HCT116 (cell line): ENCODE measurements around the gene TTLL5. TPM values are rescaled to one million over a fixed set of nuclear protein-coding genes. Genes with fewer than 3 reads are reported as not detected.

Experiments
- ATAC-seq: fragments of 200-7000 bp; cut with Tn5 transposase; 2 replicates; pipeline ENCODE4 v1.9.1; 2020; ENCODE audit warnings: mild to moderate bottlenecking, moderate library complexity
- BruUV-seq: library from RNA; stranded (reverse); fragments of 400-500 nt; replicated peaks from 2 replicates; lab custom pipeline; 2021; lab: Mats Ljungman, UMichigan
- CTCF ChIA-PET: fragments of 300-600 bp; sonication (Branson Sonifier 250); formaldehyde crosslinking; loops from one replicate; lab custom pipeline; 2021; ENCODE audit warnings: antibody characterized with exemption; lab: Charles Lee
- POLR2A ChIA-PET: fragments of 300-600, 350-600 bp; sonication (Branson Sonifier 250); formaldehyde crosslinking; loops from one replicate; lab custom pipeline; 2021; ENCODE audit warnings: antibody characterized with exemption; lab: Charles Lee
- RAD21 ChIA-PET, 2 experiments: fragments of 300-600 bp; sonication (Branson Sonifier 250); formaldehyde crosslinking; loops; one replicate each; lab custom pipeline; 2023; ENCODE audit warnings: low total read pairs in 2 of 2; ENCODE audit not compliant: uncharacterized antibody in 2 of 2, unreplicated experiment in 2 of 2, low non-redundant PET in 1 of 2; lab: Charles Lee
- DNase-seq: peaks from one replicate; pipeline ENCODE4 v3.0.0-alpha.2; 2010; ENCODE audit warnings: low read depth, low spot score
- H2AFZ ChIP-seq: fragments of 200-600 bp; shearing (Covaris generic), sonication (generic); 2 replicates; pipeline ENCODE4 v1.6.1; 2017; ENCODE audit warnings: low read depth, mixed run types, mixed read lengths, antibody characterized with exemption, low read length; ENCODE audit not compliant: poor library complexity, severe bottlenecking
- H3K27ac ChIP-seq: 2 replicates; pipeline ENCODE4 v1.5.1; 2012; ENCODE audit warnings: low read depth, low read length
- H3K27me3 ChIP-seq: fragments of 200-600 bp; sonication (generic); 2 replicates; pipeline ENCODE4 v1.6.1; 2016; ENCODE audit warnings: mixed run types, low read length, mixed read lengths; ENCODE audit not compliant: insufficient read depth
- H3K36me3 ChIP-seq, 2 experiments: fragments of 200-500 bp in 1 of 2; fragments of 200-600 bp in 1 of 2; sonication (Bioruptor generic) in 1 of 2; sonication (generic) in 1 of 2; 2 replicates each; pipeline versions ENCODE4 v1.5.1 to v1.6.1; 2014 to 2016; ENCODE audit warnings: low read length in 2 of 2, inconsistent platforms in 1 of 2, mixed read lengths in 1 of 2, mixed run types in 1 of 2; ENCODE audit not compliant: insufficient read depth in 2 of 2, control insufficient read depth in 1 of 2
- H3K4me1 ChIP-seq, 2 experiments: fragments of 200-600 bp in 1 of 2; sonication (generic) in 1 of 2; 2 replicates each; pipeline versions ENCODE4 v1.5.1 to v1.6.1; 2012 to 2017; ENCODE audit warnings: low read length in 2 of 2, inconsistent platforms in 1 of 2, mild to moderate bottlenecking in 1 of 2, mixed read lengths in 1 of 2, mixed run types in 1 of 2, moderate library complexity in 1 of 2; ENCODE audit not compliant: insufficient read depth in 2 of 2, control insufficient read depth in 1 of 2
- H3K4me2 ChIP-seq: fragments of 200-600 bp; sonication (generic); 2 replicates; pipeline ENCODE4 v1.6.1; 2017; ENCODE audit warnings: mixed run types, low read length, mixed read lengths
- H3K4me3 ChIP-seq, 2 experiments: fragments of 200-600 bp in 1 of 2; sonication (generic) in 1 of 2; replicated peaks in 1 of 2; 2 replicates each; pipeline ENCODE4 v1.5.1; 2011 to 2016; ENCODE audit warnings: low read length in 2 of 2, control low read depth in 1 of 2, low read depth in 1 of 2, mild to moderate bottlenecking in 1 of 2, mixed read lengths in 1 of 2, mixed run types in 1 of 2
- H3K79me2 ChIP-seq: fragments of 200-600 bp; sonication (generic); 2 replicates; pipeline ENCODE4 v1.6.1; 2017; ENCODE audit warnings: mild to moderate bottlenecking, mixed run types, low read length, moderate library complexity, mixed read lengths; ENCODE audit not compliant: insufficient read depth
- H3K9ac ChIP-seq: fragments of 200-600 bp; sonication (generic); 2 replicates; pipeline ENCODE4 v1.6.1; 2016; ENCODE audit warnings: low read length, mixed read lengths
- H3K9me2 ChIP-seq: fragments of 200-600 bp; sonication (generic), shearing (Covaris generic); 2 replicates; pipeline ENCODE4 v1.6.1; 2017; ENCODE audit warnings: mixed run types, mild to moderate bottlenecking, moderate library complexity; ENCODE audit not compliant: insufficient read depth
- H3K9me3 ChIP-seq, 2 experiments: fragments of 200-500 bp in 1 of 2; fragments of 200-600 bp in 1 of 2; sonication (Bioruptor generic) in 1 of 2; sonication (generic) in 1 of 2; 2 replicates each; pipeline ENCODE4 v1.6.1; 2014 to 2017; ENCODE audit warnings: low read length in 2 of 2, mixed read lengths in 2 of 2, inconsistent platforms in 1 of 2, low read depth in 1 of 2, mild to moderate bottlenecking in 1 of 2, mixed run types in 1 of 2, moderate library complexity in 1 of 2; ENCODE audit not compliant: control insufficient read depth in 1 of 2, insufficient read depth in 1 of 2
- H4K20me1 ChIP-seq: fragments of 200-600 bp; sonication (generic), shearing (Covaris generic); 2 replicates; pipeline ENCODE4 v1.6.1; 2017; ENCODE audit warnings: mixed run types, mild to moderate bottlenecking, moderate library complexity; ENCODE audit not compliant: insufficient read depth
- ATF3 ChIP-seq: IDR thresholded peaks from 2 replicates; pipeline ENCODE4 v1.6.1; 2012
- CBX3 ChIP-seq: IDR thresholded peaks from 2 replicates; pipeline ENCODE4 v1.6.1; 2012; ENCODE audit warnings: low read depth
- EGR1 ChIP-seq: IDR thresholded peaks from 2 replicates; pipeline ENCODE4 v1.6.1; 2012; ENCODE audit warnings: low read depth
- ELF1 ChIP-seq: IDR thresholded peaks from 2 replicates; pipeline ENCODE4 v1.6.1; 2012; ENCODE audit warnings: low read depth, borderline replicate concordance
- EZH2 ChIP-seq: fragments of 200-600 bp; sonication (generic); IDR thresholded peaks from 2 replicates; pipeline ENCODE4 v1.6.1; 2017; ENCODE audit warnings: antibody characterized with exemption, mixed run types
- FOSL1 ChIP-seq: IDR thresholded peaks from 2 replicates; pipeline ENCODE4 v1.6.1; 2012; ENCODE audit warnings: low read depth
- JUND ChIP-seq: IDR thresholded peaks from 2 replicates; pipeline ENCODE4 v1.6.1; 2012
- MAX ChIP-seq: IDR thresholded peaks from 2 replicates; pipeline ENCODE4 v1.6.1; 2012
- POLR2AphosphoS5 ChIP-seq: IDR thresholded peaks from 2 replicates; pipeline ENCODE4 v1.6.1; 2011; ENCODE audit warnings: mild to moderate bottlenecking, low read depth, low read length, moderate library complexity
- RAD21 ChIP-seq: IDR thresholded peaks from 2 replicates; pipeline ENCODE4 v1.6.1; 2012; ENCODE audit warnings: low read depth, mild to moderate bottlenecking
- REST ChIP-seq: IDR thresholded peaks from 2 replicates; pipeline ENCODE4 v1.6.1; 2012; ENCODE audit warnings: low read depth
- SIN3A ChIP-seq: IDR thresholded peaks from 2 replicates; pipeline ENCODE4 v1.6.1; 2012; ENCODE audit warnings: low read depth
- SP1 ChIP-seq: IDR thresholded peaks from 2 replicates; pipeline ENCODE4 v1.6.1; 2012; ENCODE audit warnings: low read depth
- ZFX ChIP-seq: fragments of 450-650 bp; IDR thresholded peaks from 2 replicates; pipeline ENCODE4 v1.6.1; 2017
- intact Hi-C: fragments of 100-400 bp; cut with micrococcal nuclease; formaldehyde crosslinking; loops from 2 replicates; pipeline ENCODE4 v1.10.0; 2022
- total RNA-seq: library from RNA; stranded (reverse); gene quantifications from one replicate; pipeline ENCODE4 v1.2.1, GENCODE V29; 2021; ENCODE audit not compliant: unreplicated experiment

TTLL5 gene
- total RNA-seq, 1 experiment from 2014 or later = 26.2 TPM

- TF ChIP-seq RAD21 = no peak
- no peak for TF ChIP-seq EZH2
- TF ChIP-seq SP1 = no peak
- TF ChIP-seq ATF3 = no peak
- no peak for TF ChIP-seq ELF1
- TF ChIP-seq POLR2AphosphoS5 = no peak
- TF ChIP-seq JUND = no peak
- no peak for TF ChIP-seq MAX
- no peak for TF ChIP-seq FOSL1
- TF ChIP-seq REST = no peak
- no peak for TF ChIP-seq SIN3A
- TF ChIP-seq ZFX = no peak
- TF ChIP-seq EGR1 = no peak
- TF ChIP-seq CBX3 = no peak
- TF ChIP-seq, all 23 proteins: peak for 0
- Histone ChIP-seq H3K9ac (no peak overlapping the region), H3K9me3 (no peaks in the 10 kb centered on the region), H2AFZ (no peak overlapping the region), H3K4me2 (no peak overlapping the region), H3K9me2 (no peaks in the 10 kb centered on the region), H4K20me1 (no peaks in the 10 kb centered on the region), H3K27ac (no peak overlapping the region), H3K4me3 (no peak overlapping the region), H3K79me2 (no peaks in the 10 kb centered on the region), H3K4me1 (peaks cover 8 to 9% of the 10 kb centered on the region in 2 experiments; a peak in 3 of 4 replicates), H3K36me3 (no peaks in the 10 kb centered on the region), H3K27me3 (no peaks in the 10 kb centered on the region)
- BruUV-seq = no TSS peak
- ChIA-PET POLR2A (no interaction called here), CTCF (no interaction called here), RAD21 (no interaction called here)
- DNase-seq (no peak), ATAC-seq (no peak)
- intact Hi-C loops = no loop called here
Observed at GRCh38 chr14:75944607-75945241, 283.7 kb downstream of the TTLL5 start.
